HL-60 (cell line): Measurements from ENCODE around the gene SGK1.
"Not testable (repeated sequence)": the region's sequence is repeated elsewhere in the genome, so short reads cannot be mapped to it uniquely, and the experiment has no call there.

ENCODE experiments used
- DNase-seq, 2 experiments: peaks; one replicate each; pipeline ENCODE4 v3.0.0-alpha.2; 2010 to 2020; ENCODE audit warnings: low read depth in 1 of 2, low spot score in 1 of 2
- H3K27ac ChIP-seq: fragments of 250-450 bp; sonication (Bioruptor Pico); replicated peaks from 2 replicates; pipeline ENCODE4 v1.5.1; 2020; ENCODE audit warnings: mild to moderate bottlenecking, moderate library complexity
- H3K27me3 ChIP-seq: fragments of 250-450 bp; sonication (Bioruptor Pico); 2 replicates; pipeline ENCODE4 v1.5.1; 2021; ENCODE audit warnings: mild to moderate bottlenecking, moderate library complexity; ENCODE audit not compliant: insufficient read depth, poor library complexity, severe bottlenecking
- H3K4me3 ChIP-seq: replicated peaks from 2 replicates; pipeline ENCODE4 v1.5.1; 2011; ENCODE audit warnings: mild to moderate bottlenecking, control low read depth, low read length; ENCODE audit not compliant: insufficient read depth
- CTCF ChIP-seq: IDR thresholded peaks from one replicate; pipeline ENCODE4 v1.5.1; 2011; ENCODE audit warnings: low read length, control low read depth, inconsistent platforms; ENCODE audit not compliant: insufficient read depth
- GABPA ChIP-seq: IDR thresholded peaks from 2 replicates; pipeline ENCODE4 v1.6.1; 2012; ENCODE audit warnings: low read depth
- POLR2AphosphoS5 ChIP-seq: IDR thresholded peaks from 2 replicates; pipeline ENCODE4 v1.6.1; 2012; ENCODE audit warnings: low read depth
- REST ChIP-seq: IDR thresholded peaks from 2 replicates; pipeline ENCODE4 v1.6.1; 2012; ENCODE audit warnings: low read depth; ENCODE audit not compliant: insufficient replicate concordance
- SPI1 ChIP-seq: IDR thresholded peaks from 2 replicates; pipeline ENCODE4 v1.6.1; 2012; ENCODE audit warnings: low read depth, mild to moderate bottlenecking, borderline replicate concordance

The SGK1 gene

GRCh38 chr6:134309983-134310605 is 7.8 kb downstream of the SGK1 start:
- Histone ChIP-seq H3K4me3 (no peak overlapping the region), H3K27me3 (no peaks in the 10 kb centered on the region), H3K27ac (no peak overlapping the region)
- no peak for DNase-seq
- TF ChIP-seq CTCF, result no peak
- no peak for TF ChIP-seq GABPA
- TF ChIP-seq POLR2AphosphoS5, result no peak
- no peak for TF ChIP-seq SPI1
- no peak for TF ChIP-seq REST

GRCh38 chr6:134309227-134309626 is 8.7 kb downstream of the SGK1 start:
- Histone ChIP-seq H3K27ac (no peak overlapping the region), H3K4me3 (no peak overlapping the region), H3K27me3 (no peaks in the 10 kb centered on the region)
- no peak for TF ChIP-seq GABPA
- no peak for DNase-seq

GRCh38 chr6:134308800-134309199 is 9.1 kb downstream of the SGK1 start:
- Histone ChIP-seq H3K4me3 (no peak overlapping the region), H3K27me3 (no peaks in the 10 kb centered on the region), H3K27ac (no peak overlapping the region)
- DNase-seq, result no peak
- TF ChIP-seq GABPA (no peak), POLR2AphosphoS5 (no peak), SPI1 (no peak)

GRCh38 chr6:134307870-134308269 is 10.0 kb downstream of the SGK1 start:
- Histone ChIP-seq H3K27ac (no peak overlapping the region), H3K27me3 (no peaks in the 10 kb centered on the region), H3K4me3 (no peak overlapping the region)
- DNase-seq, result no peak
- TF ChIP-seq SPI1 (no peak), GABPA (no peak), CTCF (no peak), POLR2AphosphoS5 (no peak), REST (no peak)

- TF ChIP-seq REST, result no peak
- TF ChIP-seq SPI1, result no peak
- Histone ChIP-seq H3K27ac (no peak overlapping the region), H3K27me3 (no peaks in the 10 kb centered on the region), H3K4me3 (no peak overlapping the region)
- DNase-seq, result no peak
Observed at GRCh38 chr6:134307075-134307474, 10.8 kb downstream of the SGK1 start.

- H3K4me3 ChIP-seq, H3K27ac ChIP-seq, DNase-seq, H3K27me3 ChIP-seq: not testable (repeated sequence)
Observed at GRCh38 chr6:134304381-134304780, 13.5 kb downstream of the SGK1 start.
